ENCODE results near the gene TBC1D12.
A peak's percentile ranks its signal among the peaks of the same experiment; 100 is the strongest.
"Not testable (repeated sequence)": the region's sequence is repeated elsewhere in the genome, so short reads cannot be mapped to it uniquely, and the experiment has no call there.

The TBC1D12 gene

DNA sequence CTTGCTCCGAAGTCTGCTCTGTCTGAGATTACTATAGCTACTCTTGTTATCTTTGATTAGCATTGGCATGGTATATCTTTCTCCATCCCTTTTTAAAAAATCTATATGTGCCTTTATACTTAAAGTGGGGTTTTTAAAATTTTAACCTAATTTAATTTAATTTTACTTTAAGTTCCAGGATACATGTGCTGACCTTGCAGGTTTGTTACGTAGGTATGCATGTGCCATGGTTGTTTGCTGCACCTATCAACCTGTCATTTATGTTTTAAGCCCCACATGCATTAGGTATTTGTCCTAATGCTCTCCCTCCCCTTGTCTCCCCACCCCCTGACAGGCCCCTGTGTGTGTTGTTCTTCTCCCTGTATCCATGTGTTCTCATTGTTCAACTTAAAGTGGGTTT lies 54.6 kb downstream of the TBC1D12 start:
- DNase-seq (ENCODE audit: low read depth) = no peak

DNA sequence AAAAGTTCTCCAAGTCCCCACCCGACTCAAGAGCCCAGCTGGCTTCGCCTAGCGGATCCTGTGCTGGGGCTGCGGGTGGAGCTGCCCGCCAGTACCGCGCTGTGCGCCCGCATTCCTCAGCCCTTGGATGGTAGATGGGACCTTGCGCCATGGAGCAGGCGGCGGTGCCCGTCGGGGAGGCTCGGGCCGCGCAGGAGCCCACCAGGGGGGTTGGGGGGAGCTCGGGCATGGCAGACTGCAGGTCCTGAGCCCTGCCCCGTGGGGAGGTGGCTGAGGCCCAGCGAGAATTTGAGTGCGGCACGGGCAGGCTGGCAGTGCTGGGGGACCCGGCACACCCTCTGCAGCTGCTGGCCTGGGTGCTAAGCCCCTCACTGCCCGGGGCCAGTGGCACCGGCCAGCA lies 57.0 kb downstream of the TBC1D12 start:
- no peak for DNase-seq (ENCODE audit: low read depth)

DNA sequence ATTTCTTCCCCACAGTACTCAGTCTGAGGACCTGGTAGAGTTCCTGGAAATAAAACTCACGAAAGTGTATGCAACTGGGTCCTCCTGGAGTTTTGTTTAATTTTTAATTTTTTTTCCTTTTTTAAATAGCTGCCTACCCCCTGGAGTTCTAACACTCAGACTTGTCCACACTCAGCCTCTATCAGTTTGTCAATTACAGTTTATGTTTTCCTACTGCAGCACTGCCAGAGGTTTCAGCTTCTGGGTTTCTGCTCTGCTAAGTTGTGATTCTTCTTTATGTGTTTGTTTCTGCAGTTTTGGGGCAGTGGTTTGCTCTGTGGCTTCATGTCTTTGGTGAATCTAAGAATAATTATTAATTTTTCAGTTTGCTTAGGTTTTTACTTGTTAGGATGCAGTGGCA lies 59.2 kb downstream of the TBC1D12 start:
- DNase-seq (ENCODE audit: low read depth) = no peak

DNA sequence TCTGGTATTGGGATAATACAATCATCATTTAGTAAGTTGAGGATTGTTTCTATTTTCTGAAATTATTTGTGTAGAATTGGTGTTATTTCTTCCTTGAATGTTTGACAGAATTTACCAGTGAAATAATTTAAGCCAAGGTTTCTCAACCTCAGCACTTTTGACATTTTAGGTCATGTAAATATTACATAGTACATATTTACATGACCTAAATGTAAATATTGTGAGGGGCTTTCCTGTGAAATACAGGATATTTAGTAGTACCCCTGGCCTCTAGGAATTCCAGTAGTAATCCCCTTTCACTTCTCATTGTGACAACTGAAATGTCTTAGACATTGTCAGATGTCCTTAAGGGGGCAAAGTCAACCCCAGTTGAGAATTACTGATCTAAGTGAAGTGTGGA lies 59.8 kb downstream of the TBC1D12 start:
- DNase-seq (ENCODE audit: low read depth) = no peak

DNA sequence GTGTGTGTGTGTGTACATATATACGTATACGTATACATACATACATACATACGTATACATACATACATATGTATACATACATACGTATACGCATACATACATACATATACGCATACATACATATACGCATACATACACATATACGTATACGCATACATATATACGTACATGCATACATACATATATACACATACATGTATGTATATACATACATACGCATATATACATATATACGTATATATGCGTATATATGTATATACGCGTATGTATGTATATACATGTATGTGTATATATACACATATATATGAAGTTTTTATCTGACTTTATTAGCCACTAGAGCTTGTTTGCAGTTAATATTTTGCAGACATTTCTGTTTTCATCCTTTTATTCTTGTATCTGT lies 63.3 kb downstream of the TBC1D12 start:
- DNase-seq (ENCODE audit: low read depth) = no peak

DNA sequence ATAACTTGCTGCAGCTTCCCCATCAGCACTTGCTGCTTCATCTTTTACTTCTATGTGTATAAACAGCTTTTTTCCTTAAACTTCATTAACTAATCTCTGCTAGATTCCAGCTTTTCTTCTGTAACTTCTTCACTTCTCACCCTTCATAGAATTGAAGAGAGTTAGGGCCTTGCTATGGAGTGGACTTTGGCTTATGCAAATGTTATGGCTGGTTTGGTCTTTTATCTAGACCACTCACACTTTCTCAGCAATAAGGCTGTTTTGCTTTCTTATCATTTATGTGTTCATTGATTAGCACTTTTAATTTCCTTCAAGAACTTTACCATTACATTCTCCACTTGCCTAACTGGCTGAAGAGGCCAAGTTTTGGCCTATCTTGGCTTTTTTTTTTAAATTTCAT lies 79.1 kb downstream of the TBC1D12 start:
- DNase-seq (ENCODE audit: low read depth) = no peak

DNA sequence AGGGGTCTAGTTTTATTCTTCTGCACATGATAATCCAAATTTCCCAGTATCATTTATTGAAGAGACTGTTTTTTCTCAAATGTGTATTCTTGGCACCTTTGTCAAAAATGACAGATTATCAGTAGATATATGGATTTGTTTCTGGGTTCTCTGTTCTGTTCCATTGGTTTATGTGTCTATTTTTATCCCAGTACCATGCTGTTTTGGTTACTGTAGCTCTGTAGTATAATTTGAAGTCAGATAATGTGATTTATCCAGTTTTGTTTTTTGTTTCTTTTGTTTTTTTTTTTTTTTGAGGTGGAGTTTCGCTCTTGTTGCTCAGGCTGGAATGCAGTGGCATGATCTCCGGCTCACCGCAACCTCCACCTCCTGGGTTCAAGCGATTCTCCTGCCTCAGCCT lies 81.6 kb downstream of the TBC1D12 start:
- no peak for DNase-seq (ENCODE audit: low read depth)

DNA sequence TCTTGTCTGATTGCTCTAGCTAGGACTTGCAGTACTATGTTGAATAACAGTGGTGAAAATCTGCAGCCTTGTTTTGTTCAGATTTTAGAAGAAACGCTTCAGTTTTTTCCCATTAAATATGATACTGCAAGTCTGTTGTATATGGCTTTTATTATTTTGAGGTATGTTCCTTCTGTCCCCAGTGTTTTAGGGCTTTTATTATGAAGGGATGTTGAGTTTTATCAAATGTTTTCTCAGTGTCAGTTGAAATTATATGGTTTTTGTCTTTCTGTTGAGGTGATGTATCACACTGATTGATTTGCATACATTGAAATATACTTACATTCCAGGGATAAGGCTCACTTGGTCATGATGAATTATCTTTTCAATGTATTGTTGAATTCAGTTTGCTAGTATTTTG lies 82.8 kb downstream of the TBC1D12 start:
- DNase-seq (ENCODE audit: low read depth) = no peak

DNA sequence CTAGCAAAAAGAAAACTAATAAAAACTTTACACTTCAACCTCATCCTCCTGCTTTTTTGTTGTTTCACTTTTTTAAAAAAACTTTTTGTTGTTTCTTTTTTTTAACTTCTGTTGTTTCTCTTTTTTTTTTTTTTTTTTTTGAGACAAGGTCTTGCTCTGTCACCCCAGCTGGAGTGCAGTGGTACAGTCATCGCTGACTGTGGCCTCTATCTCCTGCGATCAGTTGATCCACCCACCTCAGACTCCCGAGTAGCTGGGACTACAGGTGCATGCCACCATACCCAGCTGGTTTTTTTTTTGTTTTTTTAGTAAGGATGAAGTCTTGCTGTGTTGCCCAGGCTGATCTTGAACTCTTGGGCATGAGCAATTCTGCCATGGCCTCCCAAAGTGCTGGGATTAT lies 85.2 kb downstream of the TBC1D12 start:
- DNase-seq (ENCODE audit: low read depth) = peak; percentile 3

DNA sequence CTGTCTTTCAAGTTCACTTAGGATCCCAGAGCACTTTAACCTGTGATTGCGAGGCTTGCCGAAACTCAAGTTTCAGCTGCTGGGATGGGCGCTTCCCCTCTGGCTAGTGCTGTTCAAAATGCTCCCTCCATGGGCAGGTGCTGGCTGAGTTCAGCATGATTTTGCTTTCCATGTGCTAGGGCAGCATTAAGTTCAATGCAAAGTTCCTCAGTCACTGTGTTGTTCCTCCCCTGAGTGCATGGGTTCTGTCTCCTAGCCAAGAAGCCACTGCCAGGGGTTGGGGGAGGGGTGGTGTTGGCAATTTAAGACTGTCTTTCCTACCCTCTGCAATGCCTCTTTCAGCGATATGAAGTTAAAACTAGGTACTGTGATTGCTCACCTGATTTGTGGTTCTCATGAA lies 86.8 kb downstream of the TBC1D12 start:
- no peak for DNase-seq (ENCODE audit: low read depth)

DNA sequence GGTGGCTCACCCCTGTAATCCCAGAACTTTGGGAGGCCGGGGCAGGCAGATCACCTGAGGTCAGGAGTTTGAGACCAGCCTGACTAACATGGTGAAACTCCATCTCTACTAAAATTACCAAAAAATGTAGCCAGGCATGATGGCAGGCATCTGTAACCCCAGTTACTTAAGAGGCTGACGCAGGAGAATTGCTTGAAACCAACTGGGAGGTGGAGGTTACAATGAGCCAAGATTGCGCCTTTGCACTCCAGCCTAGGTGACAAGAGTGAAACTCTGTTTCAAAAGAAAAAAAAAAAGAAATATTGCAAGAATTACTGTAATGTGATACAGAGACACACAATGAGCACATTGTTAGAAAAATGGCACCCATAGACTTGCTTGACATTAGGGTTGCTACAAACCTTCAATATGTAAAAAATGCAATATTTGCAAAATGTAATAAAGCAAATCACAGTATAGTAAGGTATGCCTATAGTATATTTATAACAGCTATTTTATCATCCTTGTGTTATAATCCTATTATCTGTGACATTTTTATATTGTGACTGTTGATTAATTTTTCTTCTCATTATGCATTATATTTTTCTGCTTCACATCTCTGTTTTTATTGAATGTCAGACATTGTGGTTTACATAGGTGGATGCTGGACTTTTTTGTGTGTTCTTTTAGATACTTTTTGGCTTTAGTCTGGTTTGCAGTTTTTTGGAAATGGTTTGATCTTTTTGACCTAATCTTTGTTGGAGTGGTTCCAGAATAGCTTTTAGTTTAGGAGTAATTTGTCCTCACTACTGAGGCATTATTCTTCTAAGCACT lies 87.8 kb downstream of the TBC1D12 start:
- DNase-seq (ENCODE audit: low read depth) = no peak

DNA sequence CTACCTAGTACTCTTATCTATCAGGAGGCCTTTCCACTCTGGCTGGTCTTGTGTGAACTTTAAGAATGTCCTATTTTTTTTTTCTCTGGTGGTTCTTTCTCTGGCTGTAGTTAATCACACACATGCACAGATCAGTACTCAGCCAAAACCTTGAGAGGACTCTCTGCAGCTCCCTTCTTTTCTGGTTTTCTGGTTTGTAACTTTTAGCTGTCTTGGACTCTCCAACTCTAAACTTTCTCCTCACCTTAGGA lies 88.4 kb downstream of the TBC1D12 start:
- no peak for DNase-seq (ENCODE audit: low read depth)

DNA sequence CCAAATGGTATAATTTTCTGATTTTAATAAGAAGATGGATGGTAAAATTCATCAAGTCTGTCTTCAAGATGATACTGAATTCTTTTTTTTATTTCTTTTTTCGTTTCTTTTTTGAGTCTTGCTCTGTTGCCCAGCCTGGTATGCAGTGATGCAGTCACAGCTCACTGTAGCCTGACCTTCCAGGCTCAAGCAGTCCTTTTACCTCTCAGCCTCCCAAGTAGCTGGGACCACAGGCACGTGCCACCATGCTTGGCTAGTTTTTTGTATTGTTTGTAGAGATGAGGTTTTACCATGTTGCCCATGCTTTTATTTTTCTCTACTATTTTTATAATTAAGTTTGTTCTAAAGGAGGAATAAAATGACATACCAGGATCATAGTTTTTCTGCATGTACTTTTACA lies 91.1 kb downstream of the TBC1D12 start:
- DNase-seq (ENCODE audit: low read depth) = no peak

DNA sequence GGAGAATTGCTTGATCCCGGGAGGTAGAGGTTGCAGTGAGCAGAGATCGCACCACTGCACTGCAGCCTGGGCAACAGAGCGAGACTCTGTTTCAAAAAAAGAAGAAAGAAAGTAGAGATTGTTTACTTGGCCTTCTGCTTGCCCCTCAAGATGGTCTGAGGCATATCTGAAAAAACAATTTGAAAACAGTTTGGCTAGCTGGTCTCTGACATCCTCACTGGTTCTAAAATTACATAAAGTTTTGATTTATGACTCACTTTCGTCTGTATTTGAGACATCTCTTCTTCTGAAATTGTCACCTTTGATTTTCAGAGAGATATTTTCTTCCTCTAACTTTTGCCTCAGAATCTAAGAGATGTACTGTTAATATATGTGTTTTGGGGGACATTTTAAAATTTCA lies 93.7 kb downstream of the TBC1D12 start:
- peak; percentile 34 for DNase-seq (ENCODE audit: low read depth)

DNA sequence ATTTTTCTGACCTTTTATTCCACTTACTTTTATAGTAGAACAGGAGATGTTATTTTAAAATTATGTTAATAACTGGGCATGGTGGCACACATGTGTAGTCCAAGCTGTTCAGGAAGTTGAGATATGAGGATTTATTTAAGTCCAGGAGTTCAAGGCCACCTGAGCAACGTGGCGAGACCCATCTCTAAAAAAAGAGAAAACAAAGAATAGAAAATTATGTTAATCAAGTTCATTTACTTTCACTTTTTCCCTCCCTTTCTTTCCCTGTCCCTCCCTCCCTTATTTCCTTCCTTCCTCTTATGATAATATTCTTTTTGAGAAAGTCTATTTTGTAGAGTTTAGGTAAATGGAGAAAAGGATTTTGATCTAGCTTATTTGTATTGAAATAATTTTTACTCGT lies 94.3 kb downstream of the TBC1D12 start:
- DNase-seq (ENCODE audit: low read depth) = no peak

DNA sequence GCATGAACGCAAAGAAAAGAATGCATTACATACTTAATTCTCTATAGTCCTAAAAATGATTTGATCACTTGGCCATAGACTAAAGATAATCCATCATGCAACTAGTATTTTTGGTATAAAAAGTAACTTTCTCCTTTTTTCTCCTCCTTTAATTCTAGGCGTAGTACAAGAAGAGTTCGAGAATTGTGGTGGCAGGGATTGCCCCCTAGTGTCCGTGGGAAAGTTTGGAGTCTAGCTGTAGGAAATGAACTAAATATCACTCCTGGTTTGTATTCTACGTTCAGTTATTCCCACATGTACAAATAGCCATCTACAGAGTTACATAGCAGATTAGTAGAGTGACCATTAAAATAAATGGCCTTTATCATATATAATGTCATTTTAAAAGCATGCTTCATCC lies 97.7 kb downstream of the TBC1D12 start:
- DNase-seq (ENCODE audit: low read depth) = peak; percentile 39

DNA sequence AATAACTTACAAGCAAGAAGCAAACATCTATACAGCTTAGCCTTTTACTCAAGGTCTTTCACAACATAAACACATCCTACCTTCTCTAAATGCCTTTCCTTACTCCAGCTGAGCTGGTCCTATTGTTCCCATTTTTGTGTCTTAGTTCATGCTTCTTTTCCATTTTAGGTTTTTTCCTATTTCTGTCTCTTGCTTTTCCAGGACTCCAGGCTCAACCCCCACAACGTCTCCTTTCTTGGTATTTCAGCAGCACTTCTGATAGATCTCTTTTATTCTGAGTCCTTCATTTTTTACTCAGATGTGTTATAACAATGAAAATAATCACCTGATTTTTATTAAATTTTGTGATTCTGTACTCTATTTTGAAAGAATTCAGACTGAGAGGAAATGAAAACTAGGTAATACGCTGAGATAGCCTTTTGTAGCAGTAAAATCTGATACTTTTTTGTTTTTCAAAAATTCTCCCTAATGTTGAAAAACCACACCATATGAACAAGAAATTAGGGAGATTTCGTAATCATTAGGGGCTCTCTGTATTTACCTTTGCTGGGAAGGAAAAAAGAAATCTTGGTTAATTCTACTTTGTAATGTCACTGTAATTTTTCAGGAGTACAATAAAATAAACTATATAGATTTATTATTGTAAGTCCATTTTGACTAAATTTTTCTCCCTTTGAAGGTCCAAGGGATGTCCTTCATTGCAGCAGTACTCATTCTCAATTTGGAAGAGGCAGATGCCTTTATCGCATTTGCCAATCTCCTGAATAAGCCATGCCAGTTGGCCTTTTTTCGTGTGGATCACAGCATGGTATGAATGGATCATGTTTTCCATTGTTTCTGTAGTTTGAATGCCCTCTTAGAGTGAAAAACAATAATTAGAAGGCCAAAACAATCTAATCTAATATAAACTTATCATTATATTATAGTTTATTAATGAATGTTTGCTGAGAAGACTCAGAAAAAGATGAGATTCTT lies 119.2 kb downstream of the TBC1D12 start:
- no peak for DNase-seq (ENCODE audit: low read depth)

DNA sequence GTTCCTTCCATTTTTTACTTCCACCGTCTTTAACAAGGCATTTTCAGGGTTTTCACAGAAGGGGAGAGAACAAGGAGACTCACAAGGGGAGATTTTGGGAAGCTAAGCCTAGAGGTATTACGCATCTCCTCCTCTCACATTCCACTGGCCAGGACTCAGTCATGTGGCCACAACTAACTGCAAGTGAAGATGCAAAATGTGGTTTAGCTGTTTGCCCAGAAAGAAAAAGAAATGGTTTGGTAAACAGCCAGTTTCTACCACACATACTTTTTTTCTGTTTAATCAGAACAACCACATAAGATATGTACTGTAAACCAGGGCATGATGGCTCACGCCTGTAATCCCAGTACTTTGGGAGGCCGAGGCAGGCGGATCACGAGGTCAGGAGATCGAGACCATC lies 121.8 kb downstream of the TBC1D12 start:
- DNase-seq (ENCODE audit: low read depth) = peak; percentile 21

DNA sequence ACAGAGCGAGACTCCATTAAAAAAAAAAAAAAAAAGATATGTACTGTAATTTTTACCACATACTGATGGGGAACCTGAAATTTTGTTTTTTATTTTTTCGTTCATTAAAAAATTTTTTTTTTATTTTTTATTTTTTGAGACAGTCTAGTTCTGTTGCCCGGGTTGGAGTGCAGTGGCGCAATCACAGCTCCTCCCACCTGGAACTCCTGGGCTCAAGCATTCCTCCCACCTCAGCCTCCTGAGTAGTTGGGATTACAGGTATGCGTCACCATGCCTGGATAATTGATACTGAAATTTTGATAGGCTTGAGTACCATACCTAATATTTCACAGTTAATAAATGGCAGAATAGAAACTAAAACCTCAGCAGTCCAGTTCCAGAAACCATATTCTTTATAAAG lies 122.4 kb downstream of the TBC1D12 start:
- no peak for DNase-seq (ENCODE audit: low read depth)

DNA sequence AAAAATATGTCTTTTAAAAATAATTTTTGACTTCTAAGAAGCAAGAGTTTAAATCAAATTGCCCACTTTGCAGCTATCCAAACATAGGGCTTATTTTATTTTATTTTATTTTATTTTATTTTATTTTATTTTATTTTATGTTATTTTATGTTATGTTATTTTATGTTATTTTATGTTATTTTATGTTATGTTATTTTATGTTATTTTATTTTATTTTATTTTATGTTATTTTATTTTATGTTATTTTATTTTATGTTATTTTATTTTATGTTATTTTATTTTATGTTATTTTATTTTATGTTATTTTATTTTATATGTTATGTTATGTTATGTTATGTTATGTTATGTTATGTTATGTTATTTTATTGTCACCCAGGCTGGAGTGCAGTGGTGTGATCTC lies 129.2 kb downstream of the TBC1D12 start:
- not testable (repeated sequence) for DNase-seq (ENCODE audit: low read depth)

DNA sequence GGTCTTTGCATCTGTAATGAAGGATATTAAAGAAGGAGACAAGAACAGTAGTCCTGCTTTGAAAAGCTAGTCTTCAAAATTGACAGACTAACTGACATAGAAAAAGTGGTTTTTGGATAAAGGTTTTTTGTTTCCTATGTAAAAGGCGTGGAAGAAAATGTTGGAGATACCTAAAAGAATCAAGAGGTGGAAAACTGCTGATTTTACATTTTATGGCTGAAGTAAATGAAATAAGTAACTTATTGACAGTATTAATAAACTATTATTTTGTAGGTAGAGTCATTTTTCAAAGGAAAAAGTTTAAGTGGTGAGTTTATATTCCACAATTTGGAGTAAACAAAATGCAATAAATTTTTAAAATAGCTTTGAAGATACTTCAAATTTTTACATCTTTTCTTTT lies 130.7 kb downstream of the TBC1D12 start:
- no peak for DNase-seq (ENCODE audit: low read depth)

DNA sequence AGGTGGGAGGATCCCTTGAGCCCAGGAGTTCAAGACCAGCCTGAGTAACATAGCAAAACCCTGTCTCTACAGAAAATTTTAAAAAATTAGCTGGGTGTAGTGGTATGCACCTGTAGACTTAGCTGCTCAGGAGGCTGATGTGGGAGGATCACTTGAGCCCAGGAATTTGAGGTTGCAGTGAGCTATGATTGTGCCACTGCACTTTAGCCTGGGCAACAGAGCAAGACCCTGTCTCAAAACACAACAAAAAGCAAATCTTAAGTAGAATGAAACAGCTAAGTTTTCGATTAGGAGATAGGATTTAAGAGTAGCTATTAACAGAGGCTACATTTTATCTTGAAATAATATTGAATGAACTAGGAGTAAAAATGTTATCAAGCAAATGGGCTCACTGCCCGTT lies 139.9 kb downstream of the TBC1D12 start:
- DNase-seq (ENCODE audit: low read depth) = not testable (repeated sequence)

DNA sequence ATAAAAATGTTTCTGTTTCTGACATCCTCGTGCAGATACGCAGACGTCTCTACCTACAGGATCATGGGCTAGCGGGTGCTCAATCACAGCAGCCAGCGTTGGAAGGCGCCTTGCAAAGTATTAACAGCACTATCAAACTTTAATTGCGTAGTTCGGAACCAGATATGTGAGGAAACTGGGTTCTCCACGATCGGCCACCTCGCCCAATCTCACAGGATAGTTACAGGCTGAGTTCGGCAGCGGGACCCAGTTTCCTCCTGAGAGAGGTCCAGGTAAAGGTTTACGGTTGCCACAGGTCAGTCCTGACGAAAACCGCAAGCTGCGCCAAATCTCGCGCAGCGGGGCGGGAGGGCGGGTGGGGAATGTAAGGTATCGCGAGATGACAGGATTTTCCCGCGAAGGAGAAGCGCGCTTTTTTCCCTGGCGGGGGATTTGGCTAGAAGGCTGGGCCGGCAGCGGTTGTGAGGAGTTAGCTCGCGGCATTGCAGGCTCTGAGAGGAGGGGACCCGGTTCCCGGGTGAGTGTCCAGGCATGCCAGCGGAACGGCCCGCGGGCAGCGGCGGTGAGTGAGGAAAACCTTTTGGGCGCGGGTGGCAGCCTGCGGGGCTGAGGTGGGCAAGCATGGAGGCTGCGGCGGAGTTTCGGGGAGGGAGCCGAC lies 143.2 kb downstream of the TBC1D12 start, which contains the start of gene HELLS:
Gene HELLS, plus strand, starts transcription at position 398 of the 658 bp plus-strand sequence. Its CDS starts 134 bp downstream, at position 532.
- DNase-seq (ENCODE audit: low read depth) = peak; percentile 94
